HepG2 (cell line): ENCODE measurements around the gene DLG4. TPM values are rescaled to one million over a fixed set of nuclear protein-coding genes. Genes with fewer than 3 reads are reported as not detected.

Source experiments
- GTF3A ChIP-seq: sonication (generic); formaldehyde crosslinking; conservative IDR thresholded peaks from 2 replicates; pipeline ENCODE4 v1.4.0; 2020; ENCODE audit warnings: mild to moderate bottlenecking, missing genetic modification reagents
- KLF13 ChIP-seq: sonication (generic); formaldehyde crosslinking; IDR thresholded peaks from 2 replicates; pipeline ENCODE4 v1.4.0; 2020; ENCODE audit warnings: mild to moderate bottlenecking, missing genetic modification reagents
- MEIS1 ChIP-seq: sonication (generic); formaldehyde crosslinking; IDR thresholded peaks from 2 replicates; pipeline ENCODE4 v1.9.0; 2021; ENCODE audit warnings: mild to moderate bottlenecking, missing genetic modification reagents, moderate library complexity, borderline replicate concordance
- MYC ChIP-seq: sonication (generic); formaldehyde crosslinking; IDR thresholded peaks from 2 replicates; pipeline ENCODE4 v1.9.0; 2021; ENCODE audit warnings: missing genetic modification reagents, borderline replicate concordance
- MYNN ChIP-seq: sonication (generic); formaldehyde crosslinking; IDR thresholded peaks from 2 replicates; pipeline ENCODE4 v1.4.0; 2020; ENCODE audit warnings: mild to moderate bottlenecking, low read depth, missing genetic modification reagents
- YY1 ChIP-seq: IDR thresholded peaks from 2 replicates; pipeline ENCODE4 v1.6.1; 2011; ENCODE audit warnings: low read length, low read depth, moderate library complexity, mild to moderate bottlenecking; ENCODE audit not compliant: insufficient read depth, insufficient replicate concordance
- polyA plus RNA-seq, 8 experiments: library from polyadenylated mRNA; depleted of rRNA in 3 of 8; stranded (reverse) in 7 of 8; unstranded in 1 of 8; fragments of >200 nt; fragmentation: Illumina TruSeq in 4 of 8; extraction: Trizol in 4 of 8; gene quantifications; 2 replicates each; pipeline versions ENCODE4 v1.2.1 to v1.2.3, GENCODE V29; 2011 to 2016; ENCODE audit warnings: low read depth in 4 of 8, missing spikeins in 1 of 8, mixed read lengths in 1 of 8; ENCODE audit not compliant: insufficient read depth in 1 of 8
- total RNA-seq, 5 experiments: library from RNA; depleted of rRNA; stranded (reverse); fragments of >200 nt; fragmentation: Illumina TruSeq; extraction: Trizol; gene quantifications; 2 replicates each; pipeline ENCODE4 v1.2.3, GENCODE V29; 2016; ENCODE audit warnings: low read depth in 1 of 5
- TF ChIP-seq, protein P1 (sequence below): sonication (generic); formaldehyde crosslinking; IDR thresholded peaks from 2 replicates; pipeline ENCODE4 v1.5.1; 2020; ENCODE audit warnings: missing genetic modification reagents, mild to moderate bottlenecking, borderline replicate concordance
- TF ChIP-seq, protein P2 (sequence below): sonication (generic); formaldehyde crosslinking; IDR thresholded peaks from 2 replicates; pipeline ENCODE4 v1.4.0; 2020; ENCODE audit warnings: mild to moderate bottlenecking, missing genetic modification reagents
- TF ChIP-seq, protein P3 (sequence below): IDR thresholded peaks from 2 replicates; pipeline ENCODE4 v1.6.1; 2018; ENCODE audit warnings: missing genetic modification reagents, mild to moderate bottlenecking, missing compliant biosample characterization
- TF ChIP-seq, protein P4 (sequence below), 2 experiments: fragments of 450-650 bp in 1 of 2; sonication (generic) in 1 of 2; formaldehyde crosslinking in 1 of 2; IDR thresholded peaks; 2 replicates each; pipeline versions ENCODE4 v1.6.1 to v1.8.0; 2016 to 2022; ENCODE audit warnings: antibody characterized with exemption in 1 of 2, mild to moderate bottlenecking in 1 of 2, missing genetic modification reagents in 1 of 2

DLG4 gene
- total and polyA plus RNA-seq, 2 of the 13 experiments (the other 11 are each of a cell fraction or from before 2014, with no cell fraction given) = 0.71 to 4.3 TPM

DNA sequence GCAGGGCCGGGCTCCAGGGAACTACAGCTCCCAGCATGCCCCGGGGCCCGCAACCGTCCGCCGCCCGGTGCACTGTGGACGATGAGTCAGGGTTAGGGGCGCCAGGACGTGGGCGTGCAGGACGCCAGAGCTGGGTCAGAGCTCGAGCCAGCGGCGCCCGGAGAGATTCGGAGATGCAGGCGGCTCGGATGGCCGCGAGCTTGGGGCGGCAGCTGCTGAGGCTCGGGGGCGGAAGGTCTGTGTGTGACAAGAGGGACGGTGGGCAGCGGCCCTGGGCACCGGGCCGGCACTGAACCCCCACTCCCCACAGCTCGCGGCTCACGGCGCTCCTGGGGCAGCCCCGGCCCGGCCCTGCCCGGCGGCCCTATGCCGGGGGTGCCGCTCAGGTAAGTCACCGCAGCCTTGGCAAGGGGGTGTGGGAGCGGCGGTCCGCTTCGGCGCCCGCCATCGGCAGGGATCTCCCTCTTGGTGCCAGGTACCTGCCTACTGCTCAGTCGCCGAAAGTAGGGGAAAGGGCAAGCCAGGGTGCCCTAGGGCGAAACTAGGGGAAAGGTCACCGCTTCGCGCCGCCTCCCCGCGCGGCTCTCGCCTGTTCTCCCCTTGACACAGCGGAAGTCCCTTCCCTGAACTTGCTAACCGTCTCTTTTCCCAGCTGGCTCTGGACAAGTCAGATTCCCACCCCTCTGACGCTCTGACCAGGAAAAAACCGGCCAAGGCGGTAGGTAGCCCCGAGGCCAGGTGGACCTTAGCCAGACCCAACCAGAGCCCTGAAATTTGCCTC lies at the start of gene DLG4, which contains the start of gene ACADVL (continued):
- TF ChIP-seq, protein P1, sequence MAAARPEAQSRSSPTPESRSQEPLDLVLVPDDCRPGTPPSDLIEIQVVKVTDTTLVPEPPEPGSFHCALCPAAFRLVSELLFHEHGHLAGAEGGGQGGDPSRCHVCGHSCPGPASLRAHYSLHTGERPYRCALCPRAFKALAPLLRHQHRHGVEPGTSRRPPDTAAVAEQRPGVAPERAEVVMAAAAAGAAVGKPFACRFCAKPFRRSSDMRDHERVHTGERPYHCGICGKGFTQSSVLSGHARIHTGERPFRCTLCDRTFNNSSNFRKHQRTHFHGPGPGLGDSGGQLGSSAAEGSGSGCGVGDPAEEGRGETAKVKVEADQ (CRISPR knock-in tag) = peak; percentile 93
- TF ChIP-seq GTF3A (no peak; the same call in 1 of the 2 replicates), MEIS1 (CRISPR knock-in tag) (peak; percentile 52; the same call in 1 of the 2 replicates), KLF13 (CRISPR knock-in tag) (0 out of 2 replicates have a peak, but pooled peaks have one; percentile 27), YY1 (peak; percentile 72), MYC (CRISPR knock-in tag) (peak; percentile 69; the same call in 1 of the 2 replicates), MYNN (no peak)
- TF ChIP-seq, protein P2, sequence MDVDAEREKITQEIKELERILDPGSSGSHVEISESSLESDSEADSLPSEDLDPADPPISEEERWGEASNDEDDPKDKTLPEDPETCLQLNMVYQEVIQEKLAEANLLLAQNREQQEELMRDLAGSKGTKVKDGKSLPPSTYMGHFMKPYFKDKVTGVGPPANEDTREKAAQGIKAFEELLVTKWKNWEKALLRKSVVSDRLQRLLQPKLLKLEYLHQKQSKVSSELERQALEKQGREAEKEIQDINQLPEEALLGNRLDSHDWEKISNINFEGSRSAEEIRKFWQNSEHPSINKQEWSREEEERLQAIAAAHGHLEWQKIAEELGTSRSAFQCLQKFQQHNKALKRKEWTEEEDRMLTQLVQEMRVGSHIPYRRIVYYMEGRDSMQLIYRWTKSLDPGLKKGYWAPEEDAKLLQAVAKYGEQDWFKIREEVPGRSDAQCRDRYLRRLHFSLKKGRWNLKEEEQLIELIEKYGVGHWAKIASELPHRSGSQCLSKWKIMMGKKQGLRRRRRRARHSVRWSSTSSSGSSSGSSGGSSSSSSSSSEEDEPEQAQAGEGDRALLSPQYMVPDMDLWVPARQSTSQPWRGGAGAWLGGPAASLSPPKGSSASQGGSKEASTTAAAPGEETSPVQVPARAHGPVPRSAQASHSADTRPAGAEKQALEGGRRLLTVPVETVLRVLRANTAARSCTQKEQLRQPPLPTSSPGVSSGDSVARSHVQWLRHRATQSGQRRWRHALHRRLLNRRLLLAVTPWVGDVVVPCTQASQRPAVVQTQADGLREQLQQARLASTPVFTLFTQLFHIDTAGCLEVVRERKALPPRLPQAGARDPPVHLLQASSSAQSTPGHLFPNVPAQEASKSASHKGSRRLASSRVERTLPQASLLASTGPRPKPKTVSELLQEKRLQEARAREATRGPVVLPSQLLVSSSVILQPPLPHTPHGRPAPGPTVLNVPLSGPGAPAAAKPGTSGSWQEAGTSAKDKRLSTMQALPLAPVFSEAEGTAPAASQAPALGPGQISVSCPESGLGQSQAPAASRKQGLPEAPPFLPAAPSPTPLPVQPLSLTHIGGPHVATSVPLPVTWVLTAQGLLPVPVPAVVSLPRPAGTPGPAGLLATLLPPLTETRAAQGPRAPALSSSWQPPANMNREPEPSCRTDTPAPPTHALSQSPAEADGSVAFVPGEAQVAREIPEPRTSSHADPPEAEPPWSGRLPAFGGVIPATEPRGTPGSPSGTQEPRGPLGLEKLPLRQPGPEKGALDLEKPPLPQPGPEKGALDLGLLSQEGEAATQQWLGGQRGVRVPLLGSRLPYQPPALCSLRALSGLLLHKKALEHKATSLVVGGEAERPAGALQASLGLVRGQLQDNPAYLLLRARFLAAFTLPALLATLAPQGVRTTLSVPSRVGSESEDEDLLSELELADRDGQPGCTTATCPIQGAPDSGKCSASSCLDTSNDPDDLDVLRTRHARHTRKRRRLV (CRISPR knock-in tag) = no peak
- TF ChIP-seq, protein P3, sequence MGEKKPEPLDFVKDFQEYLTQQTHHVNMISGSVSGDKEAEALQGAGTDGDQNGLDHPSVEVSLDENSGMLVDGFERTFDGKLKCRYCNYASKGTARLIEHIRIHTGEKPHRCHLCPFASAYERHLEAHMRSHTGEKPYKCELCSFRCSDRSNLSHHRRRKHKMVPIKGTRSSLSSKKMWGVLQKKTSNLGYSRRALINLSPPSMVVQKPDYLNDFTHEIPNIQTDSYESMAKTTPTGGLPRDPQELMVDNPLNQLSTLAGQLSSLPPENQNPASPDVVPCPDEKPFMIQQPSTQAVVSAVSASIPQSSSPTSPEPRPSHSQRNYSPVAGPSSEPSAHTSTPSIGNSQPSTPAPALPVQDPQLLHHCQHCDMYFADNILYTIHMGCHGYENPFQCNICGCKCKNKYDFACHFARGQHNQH (CRISPR knock-in tag) = peak; percentile 82
- TF ChIP-seq, protein P4, sequence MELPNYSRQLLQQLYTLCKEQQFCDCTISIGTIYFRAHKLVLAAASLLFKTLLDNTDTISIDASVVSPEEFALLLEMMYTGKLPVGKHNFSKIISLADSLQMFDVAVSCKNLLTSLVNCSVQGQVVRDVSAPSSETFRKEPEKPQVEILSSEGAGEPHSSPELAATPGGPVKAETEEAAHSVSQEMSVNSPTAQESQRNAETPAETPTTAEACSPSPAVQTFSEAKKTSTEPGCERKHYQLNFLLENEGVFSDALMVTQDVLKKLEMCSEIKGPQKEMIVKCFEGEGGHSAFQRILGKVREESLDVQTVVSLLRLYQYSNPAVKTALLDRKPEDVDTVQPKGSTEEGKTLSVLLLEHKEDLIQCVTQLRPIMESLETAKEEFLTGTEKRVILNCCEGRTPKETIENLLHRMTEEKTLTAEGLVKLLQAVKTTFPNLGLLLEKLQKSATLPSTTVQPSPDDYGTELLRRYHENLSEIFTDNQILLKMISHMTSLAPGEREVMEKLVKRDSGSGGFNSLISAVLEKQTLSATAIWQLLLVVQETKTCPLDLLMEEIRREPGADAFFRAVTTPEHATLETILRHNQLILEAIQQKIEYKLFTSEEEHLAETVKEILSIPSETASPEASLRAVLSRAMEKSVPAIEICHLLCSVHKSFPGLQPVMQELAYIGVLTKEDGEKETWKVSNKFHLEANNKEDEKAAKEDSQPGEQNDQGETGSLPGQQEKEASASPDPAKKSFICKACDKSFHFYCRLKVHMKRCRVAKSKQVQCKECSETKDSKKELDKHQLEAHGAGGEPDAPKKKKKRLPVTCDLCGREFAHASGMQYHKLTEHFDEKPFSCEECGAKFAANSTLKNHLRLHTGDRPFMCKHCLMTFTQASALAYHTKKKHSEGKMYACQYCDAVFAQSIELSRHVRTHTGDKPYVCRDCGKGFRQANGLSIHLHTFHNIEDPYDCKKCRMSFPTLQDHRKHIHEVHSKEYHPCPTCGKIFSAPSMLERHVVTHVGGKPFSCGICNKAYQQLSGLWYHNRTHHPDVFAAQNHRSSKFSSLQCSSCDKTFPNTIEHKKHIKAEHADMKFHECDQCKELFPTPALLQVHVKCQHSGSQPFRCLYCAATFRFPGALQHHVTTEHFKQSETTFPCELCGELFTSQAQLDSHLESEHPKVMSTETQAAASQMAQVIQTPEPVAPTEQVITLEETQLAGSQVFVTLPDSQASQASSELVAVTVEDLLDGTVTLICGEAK (IDR thresholded peaks at IDR 0.05) = no peak
- TF ChIP-seq, protein P4 (CRISPR knock-in tag; IDR thresholded peaks at IDR 0.05) = peak; percentile 67; the same call in 1 of the 2 replicates
